Neural crest cell (in vitro differentiated cells): Measurements from ENCODE around the gene PHPT1. TPM values are rescaled to one million over a fixed set of nuclear protein-coding genes. Genes with fewer than 3 reads are reported as not detected.

Experiments used
- DNase-seq: peaks from one replicate; pipeline ENCODE4 v3.0.0; 2021; ENCODE audit warnings: low read depth, mixed read lengths, low spot score
- H3K27ac Mint-ChIP-seq: one replicate; pipeline ENCODE4 v1.8.0; 2021; ENCODE audit warnings: mild to moderate bottlenecking, mixed read lengths; ENCODE audit not compliant: unreplicated experiment
- H3K27me3 Mint-ChIP-seq: 2 replicates; pipeline ENCODE4 v1.8.0; 2021; ENCODE audit warnings: low read depth, mild to moderate bottlenecking, mixed read lengths
- H3K36me3 Mint-ChIP-seq: 2 replicates; pipeline ENCODE4 v1.8.0; 2021; ENCODE audit warnings: low read depth, mild to moderate bottlenecking, mixed read lengths
- H3K4me1 Mint-ChIP-seq: 2 replicates; pipeline ENCODE4 v1.8.0; 2021; ENCODE audit warnings: mixed read lengths
- H3K4me3 Mint-ChIP-seq: one replicate; pipeline ENCODE4 v1.8.0; 2021; ENCODE audit warnings: mild to moderate bottlenecking, mixed read lengths
- H3K9me3 Mint-ChIP-seq: 2 replicates; pipeline ENCODE4 v1.8.0; 2021; ENCODE audit warnings: mixed read lengths
- total RNA-seq: library from RNA; stranded (reverse); gene quantifications from 2 replicates; pipeline ENCODE4 v1.2.1, GENCODE V29; 2021
- TF ChIP-seq, protein P1 (sequence below): fragments of 200-600 bp; sonication (generic); conservative IDR thresholded peaks from 2 replicates; pipeline ENCODE4 v1.5.0; 2021; ENCODE audit warnings: antibody characterized with exemption, mild to moderate bottlenecking

Gene PHPT1
- total RNA-seq, 1 donor from 2014 or later = 175 TPM

DNA sequence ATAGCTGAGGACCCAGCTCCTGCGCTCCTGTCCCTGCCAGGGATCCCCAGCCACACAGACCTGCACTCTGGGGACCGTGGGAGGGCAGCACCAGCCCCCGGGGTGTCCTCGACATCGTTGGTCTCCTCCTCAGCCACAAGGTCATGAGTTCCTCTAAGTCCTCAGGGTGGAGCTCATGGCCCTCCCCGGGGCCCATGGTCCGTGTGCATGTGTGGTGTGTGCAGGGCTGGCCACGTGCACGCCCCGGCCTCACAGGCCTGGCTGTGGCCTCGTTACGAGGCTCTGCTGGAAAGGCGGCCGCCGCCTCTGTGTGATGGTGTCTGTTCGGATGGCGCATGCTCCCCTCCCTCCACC lies 23.0 kb upstream of the PHPT1 start:
- H3K4me1 Mint-ChIP-seq = peaks cover under 1% of the 10 kb centered on the region

DNA sequence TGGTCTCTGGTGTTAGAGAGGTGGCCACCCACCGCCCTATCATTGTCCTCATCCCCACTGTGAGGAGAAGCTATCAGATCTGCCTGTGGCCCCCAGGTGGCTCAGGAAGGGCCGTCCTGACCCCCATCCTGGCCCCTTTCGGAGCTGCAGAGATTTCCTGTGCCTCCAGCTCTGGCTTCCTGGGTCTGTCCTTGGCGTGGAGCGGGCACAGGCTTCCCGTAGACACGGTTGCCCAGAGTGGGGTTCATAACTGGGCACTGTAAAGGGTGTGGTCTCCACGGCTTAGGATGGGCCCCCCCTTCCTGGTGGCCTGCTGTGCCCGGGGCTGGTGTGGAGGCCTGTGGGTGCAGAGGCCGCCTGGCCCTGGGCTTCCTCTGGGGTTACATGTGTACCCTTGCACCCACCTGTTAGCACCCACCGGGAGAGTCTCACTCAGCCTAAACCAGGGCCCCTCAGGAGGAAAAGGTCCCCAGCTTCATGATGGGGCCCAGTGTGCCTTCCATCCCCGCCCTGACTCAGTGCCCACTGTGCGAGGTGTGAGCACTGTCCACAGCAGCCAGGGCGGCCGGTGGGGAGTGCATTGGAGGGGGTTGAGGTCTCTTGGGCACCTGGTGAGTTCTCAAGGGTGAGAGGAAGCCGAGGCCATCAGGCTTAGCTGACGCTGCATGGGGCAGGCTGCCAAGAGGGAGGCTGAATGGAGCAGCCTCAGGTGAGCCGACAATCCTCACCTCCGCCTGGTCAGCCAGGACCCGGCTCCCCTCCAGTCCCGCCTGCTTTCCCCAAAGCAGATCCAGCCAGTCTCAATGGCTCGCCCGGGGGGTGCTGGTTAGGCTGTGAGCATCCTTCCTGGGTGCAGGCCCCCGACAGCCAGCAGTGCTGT lies 22.3 kb upstream of the PHPT1 start:
- no peaks in the 10 kb centered on the region for H3K9me3 Mint-ChIP-seq
- H3K4me3 Mint-ChIP-seq = no peak overlapping the region
- DNase-seq = no peak
- H3K27ac Mint-ChIP-seq = no peak overlapping the region
- H3K4me1 Mint-ChIP-seq = no peaks in the 10 kb centered on the region
- TF ChIP-seq, protein P1, sequence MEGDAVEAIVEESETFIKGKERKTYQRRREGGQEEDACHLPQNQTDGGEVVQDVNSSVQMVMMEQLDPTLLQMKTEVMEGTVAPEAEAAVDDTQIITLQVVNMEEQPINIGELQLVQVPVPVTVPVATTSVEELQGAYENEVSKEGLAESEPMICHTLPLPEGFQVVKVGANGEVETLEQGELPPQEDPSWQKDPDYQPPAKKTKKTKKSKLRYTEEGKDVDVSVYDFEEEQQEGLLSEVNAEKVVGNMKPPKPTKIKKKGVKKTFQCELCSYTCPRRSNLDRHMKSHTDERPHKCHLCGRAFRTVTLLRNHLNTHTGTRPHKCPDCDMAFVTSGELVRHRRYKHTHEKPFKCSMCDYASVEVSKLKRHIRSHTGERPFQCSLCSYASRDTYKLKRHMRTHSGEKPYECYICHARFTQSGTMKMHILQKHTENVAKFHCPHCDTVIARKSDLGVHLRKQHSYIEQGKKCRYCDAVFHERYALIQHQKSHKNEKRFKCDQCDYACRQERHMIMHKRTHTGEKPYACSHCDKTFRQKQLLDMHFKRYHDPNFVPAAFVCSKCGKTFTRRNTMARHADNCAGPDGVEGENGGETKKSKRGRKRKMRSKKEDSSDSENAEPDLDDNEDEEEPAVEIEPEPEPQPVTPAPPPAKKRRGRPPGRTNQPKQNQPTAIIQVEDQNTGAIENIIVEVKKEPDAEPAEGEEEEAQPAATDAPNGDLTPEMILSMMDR = no peak
- H3K27me3 Mint-ChIP-seq = no peaks in the 10 kb centered on the region
- H3K36me3 Mint-ChIP-seq = no peaks in the 10 kb centered on the region

More for the DNA sequence above, 23.0 kb upstream of the PHPT1 start:
- no peaks in the 10 kb centered on the region for H3K36me3 Mint-ChIP-seq
- H3K4me3 Mint-ChIP-seq = no peak overlapping the region
- no peak for DNase-seq
- TF ChIP-seq, protein P1 = no peak
- H3K27ac Mint-ChIP-seq = no peak overlapping the region
- no peaks in the 10 kb centered on the region for H3K9me3 Mint-ChIP-seq
- no peaks in the 10 kb centered on the region for H3K27me3 Mint-ChIP-seq

DNA sequence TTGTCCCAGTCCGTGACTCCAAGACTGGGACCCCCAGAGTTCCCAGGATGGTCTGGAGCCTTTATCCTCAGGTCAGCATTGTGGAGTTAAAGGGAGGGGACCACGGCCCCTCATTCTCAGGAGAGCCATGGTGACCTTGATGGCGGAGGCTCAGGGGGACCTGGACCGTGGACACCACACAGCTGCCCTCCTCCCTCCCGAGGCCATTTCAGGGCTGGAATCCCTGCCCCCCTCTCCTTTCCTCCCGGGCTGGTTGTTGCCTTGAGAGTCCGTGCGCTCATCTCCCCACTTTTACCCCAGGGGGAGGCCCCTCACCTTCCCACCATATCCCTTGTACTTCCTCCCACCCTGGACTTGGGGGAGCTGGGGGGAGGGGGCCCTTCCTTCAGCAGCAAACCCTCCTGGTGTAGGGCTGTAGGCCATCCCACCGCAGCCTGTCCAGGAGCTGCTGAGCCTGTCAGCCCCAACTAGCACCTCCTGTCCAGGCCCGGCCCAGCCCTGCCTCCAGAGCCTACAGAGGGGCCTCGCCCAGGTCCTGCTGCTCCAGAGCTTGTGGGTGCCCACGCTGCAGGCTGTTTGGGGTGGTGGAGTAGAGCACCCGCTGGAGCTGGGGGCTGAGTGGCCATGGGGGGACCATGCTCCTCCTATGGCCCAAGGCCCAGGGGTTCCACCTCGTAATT lies 21.3 kb upstream of the PHPT1 start:
- H3K9me3 Mint-ChIP-seq = no peaks in the 10 kb centered on the region
- H3K36me3 Mint-ChIP-seq = no peaks in the 10 kb centered on the region
- no peaks in the 10 kb centered on the region for H3K27me3 Mint-ChIP-seq
- H3K27ac Mint-ChIP-seq = no peak overlapping the region
- TF ChIP-seq, protein P1 = no peak
- no peak overlapping the region for H3K4me3 Mint-ChIP-seq
- DNase-seq = no peak
- H3K4me1 Mint-ChIP-seq = no peaks in the 10 kb centered on the region

DNA sequence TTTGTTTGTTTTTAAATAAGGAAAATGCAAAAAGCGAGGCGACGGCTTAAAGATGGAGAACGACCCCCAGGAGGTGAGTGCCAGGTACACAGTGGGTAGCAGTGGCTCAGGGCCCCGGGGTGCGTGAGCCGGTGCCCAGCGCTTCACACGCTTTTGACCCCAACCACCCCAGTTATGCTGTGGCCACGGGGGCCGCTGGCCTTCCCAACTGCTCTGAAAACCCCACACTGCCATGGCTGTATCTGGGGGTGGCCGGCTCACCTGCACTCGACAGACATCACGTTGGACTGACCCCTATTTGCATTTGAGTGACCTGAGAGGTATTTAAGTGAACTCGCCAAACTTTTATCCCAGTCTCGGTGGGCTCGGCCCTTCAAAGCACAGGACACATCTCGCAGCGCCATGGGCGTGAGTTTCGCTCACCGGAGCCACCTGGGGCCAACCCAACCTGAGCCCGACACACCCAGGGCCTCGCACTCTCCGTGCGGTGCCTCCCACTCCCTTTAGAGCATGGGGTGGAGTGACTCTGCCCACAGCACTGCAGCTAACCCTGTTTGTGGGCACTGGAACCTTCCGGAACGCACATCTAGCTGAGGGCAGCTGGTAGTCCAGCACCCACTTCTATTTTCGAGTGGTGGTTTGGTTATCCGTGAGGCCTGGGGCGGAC lies 20.6 kb upstream of the PHPT1 start:
- Mint-ChIP-seq H3K9me3 (no peaks in the 10 kb centered on the region), H3K27me3 (no peaks in the 10 kb centered on the region), H3K27ac (no peak overlapping the region), H3K4me1 (no peaks in the 10 kb centered on the region), H3K36me3 (no peaks in the 10 kb centered on the region), H3K4me3 (no peak overlapping the region)
- TF ChIP-seq, protein P1 = no peak
- no peak for DNase-seq

DNA sequence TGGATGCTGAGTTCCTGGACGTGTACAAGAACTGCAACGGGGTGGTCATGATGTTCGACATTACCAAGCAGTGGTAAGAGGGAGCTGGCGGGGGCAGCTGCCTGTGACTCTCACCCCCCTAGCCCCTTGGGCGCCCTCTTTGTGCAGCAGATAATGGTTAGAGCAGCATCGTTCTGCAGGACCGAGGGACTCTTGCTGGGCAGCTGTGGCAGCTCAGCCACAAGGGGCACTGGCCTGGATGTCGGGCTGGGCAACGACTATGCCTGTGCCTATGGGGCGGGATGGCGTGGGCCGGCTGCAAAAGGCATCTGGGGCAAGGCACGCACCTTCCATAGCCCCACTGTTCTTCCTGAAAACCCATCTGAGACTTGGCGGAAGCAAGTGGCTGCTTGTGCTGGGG lies 19.8 kb upstream of the PHPT1 start:
- TF ChIP-seq, protein P1 = no peak
- Mint-ChIP-seq H3K4me3 (no peak overlapping the region), H3K9me3 (no peaks in the 10 kb centered on the region), H3K36me3 (no peaks in the 10 kb centered on the region), H3K27me3 (peaks cover 3% of the 10 kb centered on the region), H3K4me1 (no peaks in the 10 kb centered on the region), H3K27ac (no peak overlapping the region)
- no peak for DNase-seq
